HepG2 (cell line): ENCODE measurements around the gene NSL1. TPM values are rescaled to one million over a fixed set of nuclear protein-coding genes. Genes with fewer than 3 reads are reported as not detected.
A peak's percentile ranks its signal among the peaks of the same experiment; 100 is the strongest.

Experiments
- ATAC-seq: fragments of 200-7000 bp; cut with Tn5 transposase; 3 replicates; pipeline ENCODE4 v1.9.1; 2020; ENCODE audit warnings: mild to moderate bottlenecking, moderate library complexity
- BruUV-seq: library from RNA; stranded (reverse); fragments of 400-500 nt; replicated peaks from 2 replicates; lab custom pipeline; 2021; lab: Mats Ljungman, UMichigan
- CTCF ChIA-PET: fragments of 300-600 bp; formaldehyde crosslinking; extraction: SDS; loops from one replicate; lab custom pipeline; 2021; ENCODE audit warnings: low total read pairs, inconsistent platforms, low intra/inter-chr PET ratio; lab: Yijun Ruan, JAX
- POLR2A ChIA-PET: fragments of 350-600 bp; sonication (Branson Sonifier 250); formaldehyde crosslinking; loops from one replicate; lab custom pipeline; 2020; ENCODE audit warnings: antibody characterized with exemption, inconsistent platforms; lab: Yijun Ruan, JAX
- DNase-seq: peaks from one replicate; pipeline ENCODE4 v3.0.0-alpha.2; 2015; ENCODE audit warnings: low spot score
- FAIRE-seq: peaks from 3 replicates; lab custom pipeline; 2011; peaks lifted over from hg19 to GRCh38; lab: Jason Lieb, UNC
- H2AFZ ChIP-seq: one replicate; pipeline ENCODE4 v1.6.1; 2011; ENCODE audit warnings: low read length, inconsistent platforms
- H3K27ac ChIP-seq: fragments of 300-600 bp; 3 replicates; pipeline ENCODE4 v1.8.0; 2011; ENCODE audit warnings: mixed run types, mild to moderate bottlenecking, mixed read lengths, low read length, inconsistent platforms; ENCODE audit not compliant: insufficient read depth; ENCODE audit errors: extremely low read length
- H3K27me3 ChIP-seq, 2 experiments: fragments of 200-600 bp in 1 of 2; 2 replicates in 1 of 2; 3 replicates in 1 of 2; pipeline versions ENCODE4 v1.6.0 to v1.8.0; 2011; ENCODE audit warnings: low read length in 2 of 2, mild to moderate bottlenecking in 2 of 2, moderate library complexity in 2 of 2, inconsistent platforms in 1 of 2; ENCODE audit not compliant: insufficient read depth in 2 of 2, control insufficient read depth in 1 of 2
- H3K36me3 ChIP-seq, 2 experiments: fragments of 200-600 bp in 1 of 2; replicated peaks in 1 of 2; 2 replicates in 1 of 2; 3 replicates in 1 of 2; pipeline versions ENCODE4 v1.5.1 to v1.8.0; 2011; ENCODE audit warnings: low read length in 2 of 2, inconsistent platforms in 1 of 2; ENCODE audit not compliant: insufficient read depth in 2 of 2, control insufficient read depth in 1 of 2
- H3K4me1 ChIP-seq: 2 replicates; pipeline ENCODE4 v1.5.1; 2012; ENCODE audit warnings: low read length, inconsistent platforms; ENCODE audit not compliant: insufficient read depth
- H3K4me2 ChIP-seq: 2 replicates; pipeline ENCODE4 v1.6.0; 2011; ENCODE audit warnings: low read depth, low read length, inconsistent platforms
- H3K4me3 ChIP-seq, 3 experiments: fragments of 200-600 bp in 1 of 3; sonication (generic), shearing (Covaris generic) in 1 of 3; replicated peaks in 1 of 3; 2 replicates each; pipeline ENCODE4 v1.5.1; 2011 to 2016; ENCODE audit warnings: low read length in 3 of 3, inconsistent platforms in 2 of 3, low read depth in 2 of 3, mild to moderate bottlenecking in 2 of 3, control low read depth in 1 of 3, mixed read lengths in 1 of 3; ENCODE audit not compliant: insufficient read depth in 1 of 3
- H3K79me2 ChIP-seq: one replicate; pipeline ENCODE4 v1.6.1; 2011; ENCODE audit warnings: low read length, inconsistent platforms; ENCODE audit not compliant: insufficient read depth
- H3K9ac ChIP-seq: 2 replicates; pipeline ENCODE4 v1.6.0; 2011; ENCODE audit warnings: mild to moderate bottlenecking, low read depth, low read length, inconsistent platforms; ENCODE audit not compliant: insufficient read depth
- H3K9me3 ChIP-seq: 2 replicates; pipeline ENCODE4 v1.5.1; 2012; ENCODE audit warnings: mild to moderate bottlenecking, low read length
- H4K20me1 ChIP-seq: 2 replicates; pipeline ENCODE4 v1.6.0; 2011; ENCODE audit warnings: inconsistent platforms, mild to moderate bottlenecking, low read length, moderate library complexity; ENCODE audit not compliant: insufficient read depth
- DNMT1 ChIP-seq: sonication (generic); formaldehyde crosslinking; IDR thresholded peaks from 2 replicates; pipeline ENCODE4 v1.5.1; 2020; ENCODE audit warnings: mild to moderate bottlenecking, missing genetic modification reagents
- FIP1L1 ChIP-seq: fragments of 200-400 bp; formaldehyde crosslinking; IDR thresholded peaks from 2 replicates; pipeline ENCODE4 v1.6.1; 2018; ENCODE audit warnings: low read depth, mild to moderate bottlenecking, low read length, moderate library complexity, borderline replicate concordance; ENCODE audit not compliant: insufficient read depth
- HOXA9 ChIP-seq: sonication (generic); formaldehyde crosslinking; IDR thresholded peaks from 2 replicates; pipeline ENCODE4 v1.8.1; 2022; ENCODE audit warnings: missing genetic modification reagents, mild to moderate bottlenecking, moderate library complexity, borderline replicate concordance
- JUN ChIP-seq: sonication (generic); formaldehyde crosslinking; IDR thresholded peaks from 2 replicates; pipeline ENCODE4 v1.4.0; 2020; ENCODE audit warnings: mild to moderate bottlenecking, missing genetic modification reagents
- RFX1 ChIP-seq: fragments of 450-650 bp; IDR thresholded peaks from 2 replicates; pipeline ENCODE4 v1.6.1; 2017
- THAP8 ChIP-seq: sonication (generic); formaldehyde crosslinking; IDR thresholded peaks from 2 replicates; pipeline ENCODE4 v1.5.1; 2020; ENCODE audit warnings: missing genetic modification reagents, mild to moderate bottlenecking, borderline replicate concordance
- ZBTB4 ChIP-seq: sonication (generic); formaldehyde crosslinking; IDR thresholded peaks from 2 replicates; pipeline ENCODE4 v1.4.0; 2020; ENCODE audit warnings: missing genetic modification reagents, mild to moderate bottlenecking, borderline replicate concordance
- ZFP36L1 ChIP-seq: sonication (generic); formaldehyde crosslinking; IDR thresholded peaks from 2 replicates; pipeline ENCODE4 v1.8.0; 2022; ENCODE audit warnings: mild to moderate bottlenecking, missing genetic modification reagents, moderate library complexity
- ZNF10 ChIP-seq: sonication (generic); formaldehyde crosslinking; IDR thresholded peaks from 2 replicates; pipeline ENCODE4 v1.4.0; 2020; ENCODE audit warnings: mild to moderate bottlenecking, low read depth, missing genetic modification reagents, borderline replicate concordance
- ZNF562 ChIP-seq: sonication (generic); formaldehyde crosslinking; IDR thresholded peaks from 2 replicates; pipeline ENCODE4 v1.8.0; 2022; ENCODE audit warnings: missing genetic modification reagents, borderline replicate concordance
- ZNF646 ChIP-seq: sonication (generic); formaldehyde crosslinking; IDR thresholded peaks from 2 replicates; pipeline ENCODE4 v1.9.0; 2021; ENCODE audit warnings: mild to moderate bottlenecking, missing genetic modification reagents
- ZNF720 ChIP-seq: sonication (generic); formaldehyde crosslinking; IDR thresholded peaks from 2 replicates; pipeline ENCODE4 v1.4.0; 2020; ENCODE audit warnings: missing genetic modification reagents
- ZNF772 ChIP-seq: sonication (generic); formaldehyde crosslinking; IDR thresholded peaks from 2 replicates; pipeline ENCODE4 v1.5.0; 2020; ENCODE audit warnings: mild to moderate bottlenecking, missing genetic modification reagents
- WGBS: methylation state at CpG from one replicate; pipeline ENCODE4 v1.1.6; 2017; ENCODE audit warnings: low lambda C conversion rate; 5-methylcytosine and 5-hydroxymethylcytosine counted together
- in situ Hi-C: cut with HindIII; loops from 2 replicates; pipeline ENCODE4 v1.10.0; 2017; ENCODE audit warnings: low pct_unique_long_range_greater_than_20kb; ENCODE audit not compliant: extremely low pct_ligation_motif_present
- intact Hi-C: fragments of 100-400 bp; cut with micrococcal nuclease; formaldehyde crosslinking; loops from one replicate; pipeline ENCODE4 v1.10.0; 2022; ENCODE audit not compliant: unreplicated experiment
- polyA plus RNA-seq, 8 experiments: library from polyadenylated mRNA; depleted of rRNA in 3 of 8; stranded (reverse) in 7 of 8; unstranded in 1 of 8; fragments of >200 nt; fragmentation: Illumina TruSeq in 4 of 8; extraction: Trizol in 4 of 8; gene quantifications; 2 replicates each; pipeline versions ENCODE4 v1.2.1 to v1.2.3, GENCODE V29; 2011 to 2016; ENCODE audit warnings: low read depth in 4 of 8, missing spikeins in 1 of 8, mixed read lengths in 1 of 8; ENCODE audit not compliant: insufficient read depth in 1 of 8
- total RNA-seq, 5 experiments: library from RNA; depleted of rRNA; stranded (reverse); fragments of >200 nt; fragmentation: Illumina TruSeq; extraction: Trizol; gene quantifications; 2 replicates each; pipeline ENCODE4 v1.2.3, GENCODE V29; 2016; ENCODE audit warnings: low read depth in 1 of 5

NSL1 gene
- total and polyA plus RNA-seq, 2 of the 13 experiments (the other 11 are each of a cell fraction or from before 2014, with no cell fraction given) = 34.5 to 77.4 TPM

GRCh38 chr1:212722270-212722957 lies 69.2 kb downstream of the NSL1 start:
- no peak for DNase-seq
- Histone ChIP-seq H3K9me3 (no peaks in the 10 kb centered on the region), H4K20me1 (no peaks in the 10 kb centered on the region), H3K4me1 (peaks cover 58% of the 10 kb centered on the region), H3K27me3 (no peaks in the 10 kb centered on the region), H3K79me2 (no peaks in the 10 kb centered on the region), H2AFZ (no peak overlapping the region), H3K9ac (peak overlapping the region; percentile 28; the same call in 1 of the 2 replicates), H3K36me3 (no peaks in the 10 kb centered on the region; a peak in 1 of 5 replicates), H3K4me3 (no peak overlapping the region), H3K27ac (peak overlapping the region; percentile 57), H3K4me2 (peak overlapping the region; percentile 75)
- no peak for ATAC-seq
- FAIRE-seq = no peak
- POLR2A ChIA-PET = interaction anchor here (1.1 kb wide), 1 partner anchor 27 kb away, joined by 4 read pairs; no protein-coding TSS in a partner anchor
- in situ Hi-C loops (no loop called here), intact Hi-C loops (no loop called here)
- BruUV-seq = no TSS peak
- WGBS = 67% methylated on average over 3 of the region's 3 CpGs
- CTCF ChIA-PET = no interaction called here
- no peak for TF ChIP-seq FIP1L1
- TF ChIP-seq ZNF772 = no peak
- TF ChIP-seq DNMT1 (CRISPR knock-in tag) = no peak
- TF ChIP-seq THAP8 (CRISPR knock-in tag) = no peak
- TF ChIP-seq JUN (CRISPR knock-in tag) = no peak
- no peak for TF ChIP-seq ZNF562
- TF ChIP-seq ZFP36L1 (CRISPR knock-in tag) = no peak
- no peak for TF ChIP-seq RFX1
- TF ChIP-seq ZNF646 (CRISPR knock-in tag) = no peak
- no peak for TF ChIP-seq ZBTB4 (CRISPR knock-in tag)
- TF ChIP-seq HOXA9 (CRISPR knock-in tag) = no peak
- no peak for TF ChIP-seq ZNF720 (CRISPR knock-in tag)
- TF ChIP-seq ZNF10 (CRISPR knock-in tag) = no peak
